HCT116 (cell line): ENCODE measurements around the gene TBC1D21. TPM values are rescaled to one million over a fixed set of nuclear protein-coding genes. Genes with fewer than 3 reads are reported as not detected.

Experiments
- ATAC-seq: fragments of 200-7000 bp; cut with Tn5 transposase; 2 replicates; pipeline ENCODE4 v1.9.1; 2020; ENCODE audit warnings: mild to moderate bottlenecking, moderate library complexity
- BruUV-seq: library from RNA; stranded (reverse); fragments of 400-500 nt; replicated peaks from 2 replicates; lab custom pipeline; 2021; lab: Mats Ljungman, UMichigan
- CTCF ChIA-PET: fragments of 300-600 bp; sonication (Branson Sonifier 250); formaldehyde crosslinking; loops from one replicate; lab custom pipeline; 2021; ENCODE audit warnings: antibody characterized with exemption; lab: Charles Lee
- POLR2A ChIA-PET: fragments of 300-600, 350-600 bp; sonication (Branson Sonifier 250); formaldehyde crosslinking; loops from one replicate; lab custom pipeline; 2021; ENCODE audit warnings: antibody characterized with exemption; lab: Charles Lee
- RAD21 ChIA-PET, 2 experiments: fragments of 300-600 bp; sonication (Branson Sonifier 250); formaldehyde crosslinking; loops; one replicate each; lab custom pipeline; 2023; ENCODE audit warnings: low total read pairs in 2 of 2; ENCODE audit not compliant: uncharacterized antibody in 2 of 2, unreplicated experiment in 2 of 2, low non-redundant PET in 1 of 2; lab: Charles Lee
- DNase-seq: peaks from one replicate; pipeline ENCODE4 v3.0.0-alpha.2; 2010; ENCODE audit warnings: low read depth, low spot score
- H2AFZ ChIP-seq: fragments of 200-600 bp; shearing (Covaris generic), sonication (generic); 2 replicates; pipeline ENCODE4 v1.6.1; 2017; ENCODE audit warnings: low read depth, mixed run types, mixed read lengths, antibody characterized with exemption, low read length; ENCODE audit not compliant: poor library complexity, severe bottlenecking
- H3K27ac ChIP-seq: 2 replicates; pipeline ENCODE4 v1.5.1; 2012; ENCODE audit warnings: low read depth, low read length
- H3K27me3 ChIP-seq: fragments of 200-600 bp; sonication (generic); 2 replicates; pipeline ENCODE4 v1.6.1; 2016; ENCODE audit warnings: mixed run types, low read length, mixed read lengths; ENCODE audit not compliant: insufficient read depth
- H3K36me3 ChIP-seq, 2 experiments: fragments of 200-500 bp in 1 of 2; fragments of 200-600 bp in 1 of 2; sonication (Bioruptor generic) in 1 of 2; sonication (generic) in 1 of 2; 2 replicates each; pipeline versions ENCODE4 v1.5.1 to v1.6.1; 2014 to 2016; ENCODE audit warnings: low read length in 2 of 2, inconsistent platforms in 1 of 2, mixed read lengths in 1 of 2, mixed run types in 1 of 2; ENCODE audit not compliant: insufficient read depth in 2 of 2, control insufficient read depth in 1 of 2
- H3K4me1 ChIP-seq, 2 experiments: fragments of 200-600 bp in 1 of 2; sonication (generic) in 1 of 2; 2 replicates each; pipeline versions ENCODE4 v1.5.1 to v1.6.1; 2012 to 2017; ENCODE audit warnings: low read length in 2 of 2, inconsistent platforms in 1 of 2, mild to moderate bottlenecking in 1 of 2, mixed read lengths in 1 of 2, mixed run types in 1 of 2, moderate library complexity in 1 of 2; ENCODE audit not compliant: insufficient read depth in 2 of 2, control insufficient read depth in 1 of 2
- H3K4me2 ChIP-seq: fragments of 200-600 bp; sonication (generic); 2 replicates; pipeline ENCODE4 v1.6.1; 2017; ENCODE audit warnings: mixed run types, low read length, mixed read lengths
- H3K4me3 ChIP-seq, 2 experiments: fragments of 200-600 bp in 1 of 2; sonication (generic) in 1 of 2; replicated peaks in 1 of 2; 2 replicates each; pipeline ENCODE4 v1.5.1; 2011 to 2016; ENCODE audit warnings: low read length in 2 of 2, control low read depth in 1 of 2, low read depth in 1 of 2, mild to moderate bottlenecking in 1 of 2, mixed read lengths in 1 of 2, mixed run types in 1 of 2
- H3K79me2 ChIP-seq: fragments of 200-600 bp; sonication (generic); 2 replicates; pipeline ENCODE4 v1.6.1; 2017; ENCODE audit warnings: mild to moderate bottlenecking, mixed run types, low read length, moderate library complexity, mixed read lengths; ENCODE audit not compliant: insufficient read depth
- H3K9ac ChIP-seq: fragments of 200-600 bp; sonication (generic); 2 replicates; pipeline ENCODE4 v1.6.1; 2016; ENCODE audit warnings: low read length, mixed read lengths
- H3K9me2 ChIP-seq: fragments of 200-600 bp; sonication (generic), shearing (Covaris generic); 2 replicates; pipeline ENCODE4 v1.6.1; 2017; ENCODE audit warnings: mixed run types, mild to moderate bottlenecking, moderate library complexity; ENCODE audit not compliant: insufficient read depth
- H3K9me3 ChIP-seq, 2 experiments: fragments of 200-500 bp in 1 of 2; fragments of 200-600 bp in 1 of 2; sonication (Bioruptor generic) in 1 of 2; sonication (generic) in 1 of 2; 2 replicates each; pipeline ENCODE4 v1.6.1; 2014 to 2017; ENCODE audit warnings: low read length in 2 of 2, mixed read lengths in 2 of 2, inconsistent platforms in 1 of 2, low read depth in 1 of 2, mild to moderate bottlenecking in 1 of 2, mixed run types in 1 of 2, moderate library complexity in 1 of 2; ENCODE audit not compliant: control insufficient read depth in 1 of 2, insufficient read depth in 1 of 2
- H4K20me1 ChIP-seq: fragments of 200-600 bp; sonication (generic), shearing (Covaris generic); 2 replicates; pipeline ENCODE4 v1.6.1; 2017; ENCODE audit warnings: mixed run types, mild to moderate bottlenecking, moderate library complexity; ENCODE audit not compliant: insufficient read depth
- CBX3 ChIP-seq: IDR thresholded peaks from 2 replicates; pipeline ENCODE4 v1.6.1; 2012; ENCODE audit warnings: low read depth
- CEBPB ChIP-seq: IDR thresholded peaks from 2 replicates; pipeline ENCODE4 v1.6.1; 2012; ENCODE audit warnings: low read depth
- CTCF ChIP-seq, 3 experiments: fragments of 200-600 bp in 1 of 3; sonication (generic) in 1 of 3; IDR thresholded peaks in 2 of 3; conservative IDR thresholded peaks in 1 of 3; 2 replicates each; pipeline ENCODE4 v1.5.1; 2012 to 2017; ENCODE audit warnings: low read depth in 2 of 3, low read length in 2 of 3, antibody characterized with exemption in 1 of 3, borderline replicate concordance in 1 of 3, control low read depth in 1 of 3, mild to moderate bottlenecking in 1 of 3, mixed read lengths in 1 of 3, mixed run types in 1 of 3, moderate library complexity in 1 of 3; ENCODE audit not compliant: insufficient read depth in 1 of 3
- EGR1 ChIP-seq: IDR thresholded peaks from 2 replicates; pipeline ENCODE4 v1.6.1; 2012; ENCODE audit warnings: low read depth
- EZH2 ChIP-seq: fragments of 200-600 bp; sonication (generic); IDR thresholded peaks from 2 replicates; pipeline ENCODE4 v1.6.1; 2017; ENCODE audit warnings: antibody characterized with exemption, mixed run types
- EZH2phosphoT487 ChIP-seq: fragments of 200-600 bp; IDR thresholded peaks from 2 replicates; pipeline ENCODE4 v1.6.1; 2018; ENCODE audit warnings: antibody characterized with exemption, borderline replicate concordance
- POLR2AphosphoS5 ChIP-seq: IDR thresholded peaks from 2 replicates; pipeline ENCODE4 v1.6.1; 2011; ENCODE audit warnings: mild to moderate bottlenecking, low read depth, low read length, moderate library complexity
- RAD21 ChIP-seq: IDR thresholded peaks from 2 replicates; pipeline ENCODE4 v1.6.1; 2012; ENCODE audit warnings: low read depth, mild to moderate bottlenecking
- REST ChIP-seq: IDR thresholded peaks from 2 replicates; pipeline ENCODE4 v1.6.1; 2012; ENCODE audit warnings: low read depth
- SIN3A ChIP-seq: IDR thresholded peaks from 2 replicates; pipeline ENCODE4 v1.6.1; 2012; ENCODE audit warnings: low read depth
- SP1 ChIP-seq: IDR thresholded peaks from 2 replicates; pipeline ENCODE4 v1.6.1; 2012; ENCODE audit warnings: low read depth
- SRF ChIP-seq: IDR thresholded peaks from 2 replicates; pipeline ENCODE4 v1.6.1; 2012; ENCODE audit warnings: low read depth
- TCF7L2 ChIP-seq: IDR thresholded peaks from 2 replicates; pipeline ENCODE4 v1.7.0; 2011; ENCODE audit warnings: borderline replicate concordance, inconsistent platforms; ENCODE audit not compliant: insufficient read depth, insufficient read length; ENCODE audit errors: extremely low read depth
- YY1 ChIP-seq: IDR thresholded peaks from 2 replicates; pipeline ENCODE4 v1.6.1; 2011; ENCODE audit warnings: low read length, low read depth, moderate library complexity, mild to moderate bottlenecking; ENCODE audit not compliant: insufficient replicate concordance; ENCODE audit errors: extremely low read depth
- ZBTB33 ChIP-seq: IDR thresholded peaks from 2 replicates; pipeline ENCODE4 v1.6.1; 2011; ENCODE audit warnings: mild to moderate bottlenecking, low read length, moderate library complexity; ENCODE audit not compliant: insufficient replicate concordance; ENCODE audit errors: extremely low read depth
- ZFX ChIP-seq: fragments of 450-650 bp; IDR thresholded peaks from 2 replicates; pipeline ENCODE4 v1.6.1; 2017
- intact Hi-C: fragments of 100-400 bp; cut with micrococcal nuclease; formaldehyde crosslinking; loops from 2 replicates; pipeline ENCODE4 v1.10.0; 2022
- total RNA-seq: library from RNA; stranded (reverse); gene quantifications from one replicate; pipeline ENCODE4 v1.2.1, GENCODE V29; 2021; ENCODE audit not compliant: unreplicated experiment
- TF ChIP-seq, protein P1 (sequence below): IDR thresholded peaks from 2 replicates; pipeline ENCODE4 v1.6.1; 2012

The TBC1D21 gene
- total RNA-seq, 1 experiment from 2014 or later: not detected

GRCh38 chr15:73882761-73883419, 9.5 kb downstream of the TBC1D21 start:
- Histone ChIP-seq H3K27me3 (no peaks in the 10 kb centered on the region), H3K9ac (no peak overlapping the region), H3K4me3 (no peak overlapping the region), H3K9me2 (no peaks in the 10 kb centered on the region), H3K9me3 (no peaks in the 10 kb centered on the region), H2AFZ (no peak overlapping the region), H3K27ac (no peak overlapping the region), H3K36me3 (no peaks in the 10 kb centered on the region), H3K79me2 (no peaks in the 10 kb centered on the region), H4K20me1 (no peaks in the 10 kb centered on the region), H3K4me1 (no peaks in the 10 kb centered on the region), H3K4me2 (no peak overlapping the region)
- ChIA-PET CTCF (no interaction called here), POLR2A (no interaction called here), RAD21 (no interaction called here)
- ATAC-seq (no peak), DNase-seq (no peak)
- intact Hi-C loops: no loop called here
- TF ChIP-seq CEBPB (no peak), ZBTB33 (no peak), RAD21 (no peak), ZFX (no peak), SIN3A (no peak), POLR2AphosphoS5 (no peak), EZH2phosphoT487 (no peak), CTCF (IDR thresholded peaks at IDR 0.05 in 2 of 3, conservative IDR thresholded peaks at IDR 0.05 in 1 of 3; ENCODE audit: borderline replicate concordance in 1 of 3, insufficient read depth in 1 of 3, low read depth in 2 of 3, low read length in 2 of 3) (no peak), SRF (no peak), SP1 (no peak), TCF7L2 (no peak), CBX3 (no peak), YY1 (no peak), EGR1 (no peak), REST (no peak), EZH2 (no peak)
- TF ChIP-seq, protein P1, sequence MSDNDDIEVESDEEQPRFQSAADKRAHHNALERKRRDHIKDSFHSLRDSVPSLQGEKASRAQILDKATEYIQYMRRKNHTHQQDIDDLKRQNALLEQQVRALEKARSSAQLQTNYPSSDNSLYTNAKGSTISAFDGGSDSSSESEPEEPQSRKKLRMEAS: no peak
- BruUV-seq: no TSS peak
